Measurements from ENCODE around the gene CTIF. TPM values are rescaled to one million over a fixed set of nuclear protein-coding genes. Genes with fewer than 3 reads are reported as not detected.

Gene CTIF
- total and polyA plus RNA-seq, 4 experiments from 2014 or later = 5.2 to 6.5 TPM; not detected in 2

GRCh38 chr18:48785736-48786454 is 247.1 kb downstream of the CTIF start:
- Mint-ChIP-seq H3K9me3 (no peaks in the 10 kb centered on the region), H3K27me3 (no peaks in the 10 kb centered on the region), H3K27ac (peak overlapping the region in 2 of 7 donors; percentile 10 to 20), H3K4me1 (peaks cover 13 to 20% (median 16%) of the 10 kb centered on the region in 4 donors), H3K36me3 (no peaks in the 10 kb centered on the region), H3K4me3 (no peak overlapping the region)
- no peaks in the 10 kb centered on the region for H3K36me3 ChIP-seq (ENCODE audit: insufficient read depth, low read length)
- no peak overlapping the region for H3K27ac ChIP-seq (ENCODE audit: low read depth, low read length)
- no peaks in the 10 kb centered on the region for H3K27me3 ChIP-seq (ENCODE audit: insufficient read depth, low read length)
- DNase-seq = no peak
- H3K4me3 ChIP-seq (ENCODE audit: low read length in 2 of 2) = no peak overlapping the region
- POLR2A ChIA-PET (ENCODE audit: partially characterized antibody) = interaction anchor here (0.8 to 1.4 kb wide), 4 partner anchors 17 to 148 kb away, joined by 3 read pairs; no protein-coding TSS in a partner anchor
- peaks cover 23% of the 10 kb centered on the region for H3K4me1 ChIP-seq (ENCODE audit: insufficient read depth, low read length)
- intact Hi-C loops (cut with micrococcal nuclease) = no loop called here
- CTCF ChIA-PET (ENCODE audit: partially characterized antibody) = no interaction called here
- H3K9me3 ChIP-seq (ENCODE audit: control insufficient read depth in 1 of 2, low read length in 2 of 2) = no peaks in the 10 kb centered on the region

DNA sequence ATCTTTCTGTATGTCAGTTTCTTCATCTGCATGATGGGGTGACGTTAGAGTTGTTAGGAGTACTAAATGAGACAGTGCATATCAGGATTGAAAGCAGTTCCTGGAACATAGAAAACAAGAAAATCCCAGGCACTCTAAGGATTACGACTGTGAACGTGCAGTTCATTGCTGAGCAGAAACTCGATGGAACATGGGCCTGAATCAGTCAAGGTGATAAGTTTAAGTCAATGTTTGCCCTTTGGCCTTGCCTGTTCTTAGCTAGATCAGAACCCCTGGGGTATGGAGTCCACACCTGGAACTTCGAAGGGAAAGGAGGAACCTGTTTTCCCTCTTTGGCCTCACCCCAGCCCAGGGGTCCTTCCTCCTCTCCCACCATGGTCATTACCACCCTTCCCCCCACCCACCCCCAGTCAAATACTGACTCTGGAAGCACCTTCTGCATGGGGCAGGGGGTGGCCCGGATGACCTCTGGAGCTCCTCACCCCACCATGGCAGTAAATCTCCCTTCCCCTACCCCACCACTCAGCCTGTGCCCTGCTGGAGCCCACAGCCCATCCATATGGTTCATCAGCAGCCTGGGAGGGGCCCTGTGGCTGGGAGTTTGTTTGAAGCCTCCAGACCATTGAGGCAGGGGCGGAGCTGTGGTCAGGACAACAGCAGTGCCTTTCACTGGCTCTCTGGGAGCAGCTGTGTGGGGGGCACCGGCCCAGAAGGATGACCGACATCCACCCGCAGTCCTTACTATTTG is 247.8 kb downstream of the CTIF start:
- no peak for DNase-seq
- Mint-ChIP-seq H3K9me3 (no peaks in the 10 kb centered on the region), H3K4me1 (peaks cover 16 to 22% (median 19%) of the 10 kb centered on the region in 4 donors), H3K4me3 (no peak overlapping the region), H3K27me3 (no peaks in the 10 kb centered on the region), H3K27ac (peak overlapping the region in 2 of 7 donors; percentile 10 to 20), H3K36me3 (no peaks in the 10 kb centered on the region)
- no peak overlapping the region for H3K4me3 ChIP-seq (ENCODE audit: low read length in 2 of 2)
- H3K27ac ChIP-seq (ENCODE audit: low read depth, low read length) = no peak overlapping the region
- POLR2A ChIA-PET (ENCODE audit: partially characterized antibody) = interaction anchor here (1.0 to 1.4 kb wide), 2 partner anchors 16 to 148 kb away, joined by 3 read pairs; no protein-coding TSS in a partner anchor
- no peaks in the 10 kb centered on the region for H3K27me3 ChIP-seq (ENCODE audit: insufficient read depth, low read length)
- H3K36me3 ChIP-seq (ENCODE audit: insufficient read depth, low read length) = no peaks in the 10 kb centered on the region
- intact Hi-C loops (cut with micrococcal nuclease) = no loop called here
- peaks cover 23% of the 10 kb centered on the region for H3K4me1 ChIP-seq (ENCODE audit: insufficient read depth, low read length)
- CTCF ChIA-PET (ENCODE audit: partially characterized antibody) = interaction anchor here (1.5 to 1.6 kb wide), 2 partner anchors 8 to 10 kb away, joined by 4 read pairs; no protein-coding TSS in a partner anchor
- no peaks in the 10 kb centered on the region for H3K9me3 ChIP-seq (ENCODE audit: control insufficient read depth in 1 of 2, low read length in 2 of 2)

DNA sequence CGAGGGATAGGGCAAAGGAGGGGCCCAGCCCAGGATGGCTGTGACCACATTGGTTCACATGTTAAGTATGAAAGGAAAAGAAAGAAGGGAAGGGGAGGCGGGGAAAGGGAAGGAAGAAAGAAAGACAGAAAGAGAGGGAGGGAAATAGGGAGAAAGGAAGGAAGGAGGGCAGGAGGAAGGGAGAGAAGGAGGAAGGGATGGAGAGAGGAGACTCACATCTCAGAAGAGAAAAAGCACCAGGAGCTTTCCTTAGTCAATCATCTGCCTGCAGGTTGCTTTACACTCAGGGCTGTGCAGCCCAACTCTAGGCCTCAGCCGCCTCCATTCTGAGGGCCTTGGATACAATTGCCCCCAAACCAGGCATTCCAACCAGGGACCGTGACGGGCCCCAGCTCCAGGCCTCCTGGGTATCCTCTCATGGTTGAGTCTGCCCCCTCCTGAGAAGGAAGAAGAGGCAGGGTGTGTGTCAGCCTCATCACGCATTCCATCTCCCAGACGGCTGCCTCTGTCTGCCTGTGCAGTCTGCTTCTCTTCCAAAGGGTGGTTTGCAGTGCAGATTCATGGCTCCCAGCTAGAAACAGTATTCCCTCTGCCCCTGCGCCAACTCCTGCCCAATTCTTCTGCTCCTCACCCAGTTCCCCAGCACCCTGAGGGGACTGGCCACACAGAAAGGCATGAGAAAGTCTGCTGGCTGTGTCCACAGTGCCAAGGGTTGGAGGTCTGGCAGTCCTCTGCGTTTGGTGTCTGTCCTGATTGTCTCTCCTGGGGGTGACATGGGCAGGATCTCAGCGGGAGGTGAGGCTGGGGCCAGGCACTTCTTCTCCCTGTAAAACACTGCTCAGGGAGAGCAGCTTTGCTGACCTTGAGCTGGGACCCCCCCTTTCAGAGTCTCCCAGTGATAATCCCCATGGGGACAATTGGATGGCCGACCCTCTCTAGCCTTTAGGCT is 248.6 kb downstream of the CTIF start:
- Histone ChIP-seq H3K36me3 (ENCODE audit: insufficient read depth, low read length) (no peaks in the 10 kb centered on the region), H3K4me3 (ENCODE audit: low read length in 2 of 2) (no peak overlapping the region), H3K4me1 (ENCODE audit: insufficient read depth, low read length) (peaks cover 23% of the 10 kb centered on the region), H3K9me3 (ENCODE audit: control insufficient read depth in 1 of 2, low read length in 2 of 2) (no peaks in the 10 kb centered on the region), H3K27me3 (ENCODE audit: insufficient read depth, low read length) (no peaks in the 10 kb centered on the region), H3K27ac (ENCODE audit: low read depth, low read length) (no peak overlapping the region)
- peaks cover 18 to 22% (median 20%) of the 10 kb centered on the region in 4 donors for H3K4me1 Mint-ChIP-seq
- H3K4me3 Mint-ChIP-seq = no peak overlapping the region
- no peak for DNase-seq
- POLR2A ChIA-PET (ENCODE audit: partially characterized antibody) = no interaction called here
- intact Hi-C loops (cut with micrococcal nuclease) = no loop called here
- CTCF ChIA-PET (ENCODE audit: partially characterized antibody) = interaction anchor here (0.9 to 1.6 kb wide), 3 partner anchors 9 to 52 kb away, joined by 3 to 4 read pairs (median 4); no protein-coding TSS in a partner anchor
- peak overlapping the region in 1 of 7 donors; percentile 63 for H3K27ac Mint-ChIP-seq
- no peaks in the 10 kb centered on the region for H3K27me3 Mint-ChIP-seq
- no peaks in the 10 kb centered on the region for H3K9me3 Mint-ChIP-seq
- no peaks in the 10 kb centered on the region for H3K36me3 Mint-ChIP-seq

DNA sequence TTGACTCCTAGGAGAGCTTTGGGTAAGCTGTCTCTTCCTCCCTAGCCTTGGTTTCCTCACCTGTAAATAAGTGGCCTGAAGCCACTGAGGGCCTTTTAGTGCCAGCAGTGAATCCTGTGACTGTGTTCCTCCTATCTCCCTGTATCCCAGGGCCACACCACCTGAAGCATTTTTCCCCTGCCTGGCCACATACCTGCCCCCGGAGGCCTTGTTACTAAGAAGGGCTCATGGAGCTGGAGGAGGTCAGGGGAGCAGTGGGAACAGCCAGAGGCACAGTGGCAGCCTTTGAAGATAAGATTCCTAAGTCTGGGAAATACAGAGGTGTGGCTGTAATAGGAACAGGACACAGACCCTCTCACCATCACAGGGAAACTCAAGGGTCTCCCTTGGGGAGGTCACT is 249.5 kb downstream of the CTIF start:
- peak overlapping the region in 1 of 7 donors; percentile 9 for H3K27ac Mint-ChIP-seq
- no peak for DNase-seq
- H3K36me3 Mint-ChIP-seq = no peaks in the 10 kb centered on the region
- no peaks in the 10 kb centered on the region for H3K27me3 Mint-ChIP-seq
- H3K9me3 ChIP-seq (ENCODE audit: control insufficient read depth in 1 of 2, low read length in 2 of 2) = no peaks in the 10 kb centered on the region
- no peaks in the 10 kb centered on the region for H3K27me3 ChIP-seq (ENCODE audit: insufficient read depth, low read length)
- CTCF ChIA-PET (ENCODE audit: partially characterized antibody) = interaction anchor here (0.9 to 1.6 kb wide), 2 partner anchors 10 to 51 kb away, joined by 3 to 4 read pairs; no protein-coding TSS in a partner anchor
- H3K9me3 Mint-ChIP-seq = no peaks in the 10 kb centered on the region
- no peaks in the 10 kb centered on the region for H3K36me3 ChIP-seq (ENCODE audit: insufficient read depth, low read length)
- POLR2A ChIA-PET (ENCODE audit: partially characterized antibody) = no interaction called here
- no peak overlapping the region for H3K4me3 ChIP-seq (ENCODE audit: low read length in 2 of 2)
- H3K4me3 Mint-ChIP-seq = no peak overlapping the region
- peaks cover 23% of the 10 kb centered on the region for H3K4me1 ChIP-seq (ENCODE audit: insufficient read depth, low read length)
- peaks cover 18 to 22% (median 20%) of the 10 kb centered on the region in 4 donors for H3K4me1 Mint-ChIP-seq
- intact Hi-C loops (cut with micrococcal nuclease) = no loop called here
- H3K27ac ChIP-seq (ENCODE audit: low read depth, low read length) = no peak overlapping the region

DNA sequence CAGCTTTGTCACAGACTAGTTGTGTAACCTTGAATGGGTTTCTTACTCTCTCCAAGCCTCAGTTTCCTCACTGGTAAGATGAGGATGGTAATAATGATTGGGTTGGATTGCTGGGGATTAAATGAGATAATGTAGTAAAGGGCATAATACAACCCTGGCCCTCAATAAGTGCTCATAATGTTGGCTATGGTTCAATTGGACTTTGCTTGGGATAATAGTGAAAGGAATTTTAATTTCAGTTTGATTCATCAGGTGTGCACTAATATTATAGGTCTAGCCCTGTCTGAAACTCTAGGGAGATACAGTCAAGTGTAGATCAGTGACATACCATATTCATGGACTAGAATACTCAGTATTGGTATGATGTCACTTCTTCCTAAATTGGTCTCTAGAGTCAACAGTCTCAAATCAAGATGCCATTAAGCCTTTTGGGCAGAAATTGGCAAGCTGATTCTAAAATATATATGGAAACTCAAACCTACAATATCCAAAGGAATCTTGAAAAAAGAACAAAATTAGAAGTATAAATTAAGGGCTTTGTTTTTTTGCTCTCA is 250.5 kb downstream of the CTIF start:
- H3K36me3 Mint-ChIP-seq = no peaks in the 10 kb centered on the region

DNA sequence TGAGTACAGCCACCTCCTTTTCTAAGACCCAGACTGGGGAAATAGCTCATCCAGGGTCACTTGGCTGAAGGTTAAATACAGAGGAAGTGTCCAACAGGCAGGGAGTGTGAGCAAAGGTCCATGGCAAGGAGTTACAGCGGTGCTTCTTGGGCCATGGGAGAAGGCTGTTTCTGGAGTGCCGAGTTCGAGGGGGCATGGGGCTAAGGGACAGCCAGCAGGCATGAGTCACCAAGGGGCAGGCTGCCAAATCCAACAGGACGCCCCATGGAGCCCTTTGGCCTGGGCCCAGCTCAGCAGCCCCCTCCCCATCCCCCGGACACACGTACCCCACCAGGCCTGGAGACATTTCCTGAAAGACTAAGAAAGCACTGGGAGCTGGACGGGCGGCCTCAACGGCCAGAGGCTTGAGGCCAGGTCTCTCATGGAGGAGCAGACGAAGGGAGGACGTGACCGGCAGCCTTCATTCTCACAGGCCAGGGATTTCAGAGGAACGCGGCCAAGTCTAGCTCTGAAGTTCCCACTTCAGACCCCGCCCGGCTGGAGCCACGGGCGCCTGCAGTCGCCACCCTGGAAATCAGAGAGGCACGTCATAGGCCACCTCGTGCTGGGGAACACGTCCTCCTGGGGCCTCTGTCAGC is 251.5 kb downstream of the CTIF start:
- no peak for DNase-seq
- Mint-ChIP-seq H3K27ac (peak overlapping the region in 1 of 7 donors; percentile 37), H3K4me1 (peaks cover 5 to 9% (median 7%) of the 10 kb centered on the region in 4 donors), H3K27me3 (no peaks in the 10 kb centered on the region), H3K9me3 (no peaks in the 10 kb centered on the region), H3K36me3 (no peaks in the 10 kb centered on the region), H3K4me3 (no peak overlapping the region)
- Histone ChIP-seq H3K4me3 (ENCODE audit: low read length in 2 of 2) (no peak overlapping the region), H3K27me3 (ENCODE audit: insufficient read depth, low read length) (no peaks in the 10 kb centered on the region), H3K9me3 (ENCODE audit: control insufficient read depth in 1 of 2, low read length in 2 of 2) (no peaks in the 10 kb centered on the region), H3K27ac (ENCODE audit: low read depth, low read length) (no peak overlapping the region), H3K4me1 (ENCODE audit: insufficient read depth, low read length) (peaks cover 9% of the 10 kb centered on the region), H3K36me3 (ENCODE audit: insufficient read depth, low read length) (no peaks in the 10 kb centered on the region)
- POLR2A ChIA-PET (ENCODE audit: partially characterized antibody) = no interaction called here
- CTCF ChIA-PET (ENCODE audit: partially characterized antibody) = interaction anchor here (1.5 kb wide), 1 partner anchor 123 kb away, joined by 4 read pairs; no protein-coding TSS in a partner anchor
- intact Hi-C loops (cut with micrococcal nuclease) = no loop called here

More for the DNA sequence above, 250.5 kb downstream of the CTIF start:
- DNase-seq = no peak
- H3K27ac Mint-ChIP-seq = no peak overlapping the region
- CTCF ChIA-PET (ENCODE audit: partially characterized antibody) = interaction anchor here (1.5 kb wide), 1 partner anchor 124 kb away, joined by 4 read pairs; no protein-coding TSS in a partner anchor
- no peaks in the 10 kb centered on the region for H3K9me3 Mint-ChIP-seq
- no peaks in the 10 kb centered on the region for H3K27me3 ChIP-seq (ENCODE audit: insufficient read depth, low read length)
- H3K27me3 Mint-ChIP-seq = no peaks in the 10 kb centered on the region
- intact Hi-C loops (cut with micrococcal nuclease) = no loop called here
- H3K4me3 ChIP-seq (ENCODE audit: low read length in 2 of 2) = no peak overlapping the region
- no peaks in the 10 kb centered on the region for H3K36me3 ChIP-seq (ENCODE audit: insufficient read depth, low read length)
- H3K4me1 Mint-ChIP-seq = peaks cover 15 to 18% (median 16%) of the 10 kb centered on the region in 4 donors
- peaks cover 19% of the 10 kb centered on the region for H3K4me1 ChIP-seq (ENCODE audit: insufficient read depth, low read length)
- POLR2A ChIA-PET (ENCODE audit: partially characterized antibody) = no interaction called here
- no peak overlapping the region for H3K27ac ChIP-seq (ENCODE audit: low read depth, low read length)
- H3K4me3 Mint-ChIP-seq = no peak overlapping the region
- H3K9me3 ChIP-seq (ENCODE audit: control insufficient read depth in 1 of 2, low read length in 2 of 2) = no peaks in the 10 kb centered on the region

All from CD4-positive, alpha-beta memory T cell (primary cell).